Esophagus mucosa (tissue), 1 donor: ENCODE results near the gene MAGED4B. TPM values are rescaled to one million over a fixed set of nuclear protein-coding genes. Genes with fewer than 3 reads are reported as not detected.
"Not testable (repeated sequence)": the region's sequence is repeated elsewhere in the genome, so short reads cannot be mapped to it uniquely, and the experiment has no call there.

Experiments used
- ATAC-seq: fragments of 200-7000 bp; cut with Tn5 transposase; one replicate; pipeline ENCODE4 v1.9.1; 2020
- total RNA-seq: library from RNA; stranded (reverse); gene quantifications from one replicate; pipeline ENCODE4 v1.2.4, GENCODE V29; 2023
- donor health status: DM: yes; HTN: yes; CAD: no.

The MAGED4B gene, protein sequence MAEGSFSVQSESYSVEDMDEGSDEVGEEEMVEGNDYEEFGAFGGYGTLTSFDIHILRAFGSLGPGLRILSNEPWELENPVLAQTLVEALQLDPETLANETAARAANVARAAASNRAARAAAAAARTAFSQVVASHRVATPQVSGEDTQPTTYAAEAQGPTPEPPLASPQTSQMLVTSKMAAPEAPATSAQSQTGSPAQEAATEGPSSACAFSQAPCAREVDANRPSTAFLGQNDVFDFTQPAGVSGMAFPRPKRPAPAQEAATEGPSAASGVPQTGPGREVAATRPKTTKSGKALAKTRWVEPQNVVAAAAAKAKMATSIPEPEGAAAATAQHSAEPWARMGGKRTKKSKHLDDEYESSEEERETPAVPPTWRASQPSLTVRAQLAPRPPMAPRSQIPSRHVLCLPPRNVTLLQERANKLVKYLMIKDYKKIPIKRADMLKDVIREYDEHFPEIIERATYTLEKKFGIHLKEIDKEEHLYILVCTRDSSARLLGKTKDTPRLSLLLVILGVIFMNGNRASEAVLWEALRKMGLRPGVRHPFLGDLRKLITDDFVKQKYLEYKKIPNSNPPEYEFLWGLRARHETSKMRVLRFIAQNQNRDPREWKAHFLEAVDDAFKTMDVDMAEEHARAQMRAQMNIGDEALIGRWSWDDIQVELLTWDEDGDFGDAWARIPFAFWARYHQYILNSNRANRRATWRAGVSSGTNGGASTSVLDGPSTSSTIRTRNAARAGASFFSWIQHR
- 1.8 TPM for total RNA-seq

GRCh38 chrX:52068666-52069640, at the start of gene MAGED4B:
MAGED4B (minus strand) TSS chrX:52069183; CDS start chrX:52068172, 1,011 bp downstream.
- not testable (repeated sequence) for ATAC-seq

GRCh38 chrX:52118262-52118661, 49.3 kb upstream of the MAGED4B start:
- ATAC-seq = no peak

DNA sequence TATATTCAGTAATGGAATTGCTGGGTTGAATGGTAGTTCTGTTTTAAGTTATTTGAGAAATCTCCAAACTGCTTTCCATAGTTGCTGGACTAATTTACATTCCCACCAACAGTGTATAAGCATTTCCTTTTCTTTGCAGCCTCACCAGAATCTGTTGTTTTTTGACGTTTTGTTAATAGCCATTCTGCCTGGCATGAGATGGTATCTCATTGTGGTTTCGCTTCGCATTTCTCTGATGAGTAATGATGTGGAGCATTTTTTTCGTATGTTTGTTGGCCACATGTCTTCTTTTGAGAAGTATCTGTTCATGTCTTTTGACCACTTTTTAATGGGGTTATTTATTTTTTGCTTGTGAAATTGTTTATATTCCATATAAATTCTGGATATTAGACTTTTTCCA, 13.6 kb upstream of the MAGED4B start:
- no peak for ATAC-seq

GRCh38 chrX:52078131-52078530, 9.1 kb upstream of the MAGED4B start:
- ATAC-seq = no peak

- not testable (repeated sequence) for ATAC-seq
Observed at GRCh38 chrX:52042288-52042687, 26.7 kb downstream of the MAGED4B start.

DNA sequence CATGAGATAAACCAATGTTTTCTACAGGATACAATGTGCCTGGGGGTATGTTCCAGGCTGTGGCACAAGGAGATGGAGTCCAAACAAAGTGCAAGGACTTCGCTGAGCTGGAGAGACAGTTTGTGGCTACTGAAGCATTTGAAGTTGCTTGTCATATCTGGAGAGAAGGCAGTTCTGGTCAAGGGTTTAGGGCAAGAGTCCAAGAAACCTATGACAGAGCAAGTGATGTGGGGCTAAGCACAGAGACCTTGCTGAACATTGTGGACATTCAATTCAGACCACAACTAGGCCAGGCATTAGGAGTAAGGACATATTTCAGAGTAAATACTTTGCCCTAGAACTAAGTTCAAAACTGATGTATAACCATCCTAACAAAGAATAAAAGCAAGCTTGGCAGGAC, 34.8 kb downstream of the MAGED4B start:
- no peak for ATAC-seq

DNA sequence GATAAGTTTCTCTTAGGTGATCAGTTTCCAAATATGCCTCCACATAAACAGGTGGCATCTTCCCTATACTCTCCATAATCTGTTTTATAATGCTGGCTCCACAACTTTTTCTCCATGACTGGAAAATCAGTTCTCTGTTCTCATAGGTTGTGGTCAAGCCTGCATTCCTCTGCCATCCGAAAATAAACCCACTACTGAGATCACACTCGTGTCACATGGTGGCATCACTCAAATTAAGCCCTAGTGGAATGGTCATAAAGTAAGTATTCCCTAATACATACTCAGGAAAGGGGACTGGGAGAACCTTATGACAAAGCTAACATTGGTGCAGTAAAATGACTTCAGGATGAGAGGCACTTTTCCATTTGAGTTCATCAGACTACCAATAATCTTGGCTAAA, 37.6 kb downstream of the MAGED4B start:
- no peak for ATAC-seq

DNA sequence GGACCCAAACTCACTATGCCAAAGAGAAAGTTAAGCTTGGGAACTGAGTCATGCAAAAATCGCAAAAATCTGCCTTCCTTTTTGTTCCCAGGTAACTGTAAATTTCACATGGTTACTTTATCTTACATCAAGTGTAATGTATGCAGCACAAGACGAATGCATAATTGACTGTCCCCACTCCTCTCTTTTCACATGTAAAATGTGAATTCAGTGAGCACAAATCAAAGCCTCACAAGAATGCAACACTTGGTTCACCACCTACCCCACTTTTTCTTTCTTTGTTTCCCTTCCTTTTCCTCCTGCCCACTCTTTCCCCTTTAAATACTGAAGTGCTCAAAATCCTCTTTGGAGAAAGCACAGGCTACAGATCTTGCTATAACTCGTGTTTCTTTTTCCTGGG, 53.2 kb downstream of the MAGED4B start:
- no peak for ATAC-seq

Other genes with a start within 250 kb of the MAGED4B start
- gene MAGED1, start 175.6 kb downstream of the MAGED4B start, total RNA-seq = 31.4 TPM
- 1.4 TPM for gene MAGED4, start 115.7 kb upstream of the MAGED4B start, total RNA-seq